GM23338 (cell line): Measurements from ENCODE around the gene NFIA.

Source experiments
- CTCF ChIP-seq, 2 experiments: fragments of 200-600 bp in 1 of 2; sonication (generic) in 1 of 2; conservative IDR thresholded peaks; 2 replicates each; pipeline versions ENCODE4 v1.5.1 to v1.6.1; 2016 to 2017; ENCODE audit warnings: antibody characterized with exemption in 2 of 2, low read depth in 2 of 2, mild to moderate bottlenecking in 2 of 2, moderate library complexity in 1 of 2
- EZH2 ChIP-seq: fragments of 200-600 bp; sonication (generic); IDR thresholded peaks from one replicate; pipeline ENCODE4 v1.8.0; 2017; ENCODE audit warnings: antibody characterized with exemption, mild to moderate bottlenecking, low read depth; ENCODE audit not compliant: unreplicated experiment
- POLR2AphosphoS5 ChIP-seq: IDR thresholded peaks from 2 replicates; pipeline ENCODE4 v1.6.1; 2016; ENCODE audit warnings: antibody characterized with exemption, low read depth

- no peak for TF ChIP-seq EZH2
- no peak for TF ChIP-seq POLR2AphosphoS5
- TF ChIP-seq CTCF (conservative IDR thresholded peaks at IDR 0.05; ENCODE audit: low read depth in 2 of 2), result no peak
These were observed 288.0 kb downstream of the NFIA start for GRCh38 chr1:61370177-61370912.
